ENCODE data around the gene PCDHA1.
"Not testable (repeated sequence)": the region's sequence is repeated elsewhere in the genome, so short reads cannot be mapped to it uniquely, and the experiment has no call there.

Gene PCDHA1

GRCh38 chr5:140796718-140797095 is 10.8 kb downstream of the PCDHA1 start:
- Mint-ChIP-seq H3K4me3 (no peak overlapping the region), H3K27me3 (ENCODE audit: low read depth, poor library complexity) (no peaks in the 10 kb centered on the region), H3K36me3 (ENCODE audit: low read depth) (peaks cover 67% of the 10 kb centered on the region), H3K27ac (no peak overlapping the region), H3K9me3 (peaks cover 84% of the 10 kb centered on the region), H3K4me1 (no peaks in the 10 kb centered on the region)
- no peak for DNase-seq
- TF ChIP-seq, protein P1, sequence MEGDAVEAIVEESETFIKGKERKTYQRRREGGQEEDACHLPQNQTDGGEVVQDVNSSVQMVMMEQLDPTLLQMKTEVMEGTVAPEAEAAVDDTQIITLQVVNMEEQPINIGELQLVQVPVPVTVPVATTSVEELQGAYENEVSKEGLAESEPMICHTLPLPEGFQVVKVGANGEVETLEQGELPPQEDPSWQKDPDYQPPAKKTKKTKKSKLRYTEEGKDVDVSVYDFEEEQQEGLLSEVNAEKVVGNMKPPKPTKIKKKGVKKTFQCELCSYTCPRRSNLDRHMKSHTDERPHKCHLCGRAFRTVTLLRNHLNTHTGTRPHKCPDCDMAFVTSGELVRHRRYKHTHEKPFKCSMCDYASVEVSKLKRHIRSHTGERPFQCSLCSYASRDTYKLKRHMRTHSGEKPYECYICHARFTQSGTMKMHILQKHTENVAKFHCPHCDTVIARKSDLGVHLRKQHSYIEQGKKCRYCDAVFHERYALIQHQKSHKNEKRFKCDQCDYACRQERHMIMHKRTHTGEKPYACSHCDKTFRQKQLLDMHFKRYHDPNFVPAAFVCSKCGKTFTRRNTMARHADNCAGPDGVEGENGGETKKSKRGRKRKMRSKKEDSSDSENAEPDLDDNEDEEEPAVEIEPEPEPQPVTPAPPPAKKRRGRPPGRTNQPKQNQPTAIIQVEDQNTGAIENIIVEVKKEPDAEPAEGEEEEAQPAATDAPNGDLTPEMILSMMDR (IDR thresholded peaks at IDR 0.05): no peak

DNA sequence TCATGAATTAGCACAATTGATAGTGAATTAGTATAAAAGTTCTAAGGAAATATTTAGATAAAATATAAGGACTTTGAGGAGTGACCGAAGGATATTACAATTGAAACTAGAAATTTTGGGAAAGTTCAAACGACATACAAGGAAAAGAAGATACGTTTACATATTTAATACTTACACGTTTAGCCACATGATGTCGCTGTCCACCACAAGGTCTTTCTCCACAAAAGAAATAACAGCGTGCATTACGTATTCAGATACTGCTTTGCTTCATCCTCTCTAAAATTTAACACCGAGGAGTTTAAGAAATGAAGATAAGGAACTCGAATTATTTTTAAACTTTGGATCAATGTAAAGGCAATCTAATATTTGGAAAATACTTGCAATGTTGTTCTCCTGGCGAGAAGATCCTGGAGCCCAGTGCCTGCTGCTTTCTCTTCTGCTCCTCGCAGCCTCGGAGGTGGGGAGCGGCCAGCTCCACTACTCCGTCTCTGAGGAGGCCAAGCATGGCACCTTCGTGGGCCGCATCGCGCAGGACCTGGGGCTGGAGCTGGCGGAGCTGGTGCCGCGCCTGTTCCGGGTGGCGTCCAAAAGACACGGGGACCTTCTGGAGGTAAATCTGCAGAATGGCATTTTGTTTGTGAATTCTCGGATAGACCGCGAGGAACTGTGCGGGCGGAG is 15.0 kb downstream of the PCDHA1 start, which contains the start of gene PCDHA3:
Gene PCDHA3 (plus strand): TSS at position 242 of the 678 bp plus-strand sequence.
- TF ChIP-seq, protein P1 (IDR thresholded peaks at IDR 0.05): no peak
- Mint-ChIP-seq H3K9me3 (peaks cover 83% of the 10 kb centered on the region), H3K27ac (no peak within 1 kb of the TSS), H3K27me3 (ENCODE audit: low read depth, poor library complexity) (no peaks in the 10 kb centered on the region), H3K4me1 (no peaks in the 10 kb centered on the region), H3K36me3 (ENCODE audit: low read depth) (peaks cover 77% of the 10 kb centered on the region), H3K4me3 (no peak within 1 kb of the TSS)
- DNase-seq: no peak

GRCh38 chr5:140801494-140801841 is 15.5 kb downstream of the PCDHA1 start:
- H3K27ac Mint-ChIP-seq: no peak overlapping the region
- no peak for DNase-seq
- TF ChIP-seq, protein P1 (IDR thresholded peaks at IDR 0.05): no peak

DNA sequence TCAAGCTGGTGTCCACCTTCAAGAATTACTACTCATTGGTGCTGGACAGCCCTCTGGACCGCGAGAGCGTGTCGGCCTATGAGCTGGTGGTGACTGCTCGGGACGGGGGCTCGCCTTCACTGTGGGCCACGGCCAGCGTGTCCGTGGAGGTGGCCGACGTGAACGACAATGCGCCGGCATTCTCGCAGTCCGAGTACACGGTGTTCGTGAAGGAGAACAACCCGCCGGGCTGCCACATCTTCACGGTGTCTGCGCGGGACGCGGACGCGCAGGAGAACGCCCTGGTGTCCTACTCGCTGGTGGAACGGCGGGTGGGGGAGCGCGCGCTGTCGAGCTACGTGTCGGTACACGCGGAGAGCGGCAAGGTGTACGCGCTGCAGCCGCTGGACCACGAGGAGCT is 16.4 kb downstream of the PCDHA1 start:
- H3K27ac Mint-ChIP-seq; H3K4me1 Mint-ChIP-seq; H3K4me3 Mint-ChIP-seq; DNase-seq; H3K27me3 Mint-ChIP-seq (ENCODE audit: low read depth, poor library complexity): not testable (repeated sequence)
- peaks cover 68% of the 10 kb centered on the region for H3K36me3 Mint-ChIP-seq (ENCODE audit: low read depth)
- H3K9me3 Mint-ChIP-seq: peaks cover 80% of the 10 kb centered on the region

More at GRCh38 chr5:140801494-140801841, 15.5 kb downstream of the PCDHA1 start:
- peaks cover 72% of the 10 kb centered on the region for H3K36me3 Mint-ChIP-seq (ENCODE audit: low read depth)
- no peak overlapping the region for H3K4me3 Mint-ChIP-seq
- H3K9me3 Mint-ChIP-seq: peaks cover 81% of the 10 kb centered on the region
- no peaks in the 10 kb centered on the region for H3K27me3 Mint-ChIP-seq (ENCODE audit: low read depth, poor library complexity)
- no peaks in the 10 kb centered on the region for H3K4me1 Mint-ChIP-seq

DNA sequence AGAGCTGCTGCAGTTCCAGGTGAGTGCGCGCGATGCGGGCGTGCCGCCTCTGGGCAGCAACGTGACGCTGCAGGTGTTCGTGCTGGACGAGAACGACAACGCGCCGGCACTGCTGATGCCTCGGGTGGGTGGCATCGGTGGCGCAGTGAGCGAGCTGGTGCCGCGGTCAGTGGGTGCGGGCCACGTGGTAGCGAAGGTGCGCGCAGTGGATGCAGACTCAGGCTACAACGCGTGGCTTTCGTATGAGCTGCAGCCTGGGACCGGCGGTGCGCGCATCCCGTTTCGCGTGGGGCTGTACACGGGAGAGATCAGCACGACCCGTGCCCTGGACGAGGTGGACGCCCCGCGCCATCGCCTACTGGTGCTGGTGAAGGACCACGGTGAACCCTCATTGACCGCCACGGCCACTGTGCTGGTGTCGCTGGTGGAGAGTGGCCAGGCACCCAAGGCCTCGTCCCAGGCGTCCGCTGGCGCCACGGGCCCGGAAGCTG is 16.9 kb downstream of the PCDHA1 start:
- H3K4me3 Mint-ChIP-seq: no peak overlapping the region
- H3K36me3 Mint-ChIP-seq (ENCODE audit: low read depth): peaks cover 70% of the 10 kb centered on the region
- H3K27ac Mint-ChIP-seq: no peak overlapping the region
- TF ChIP-seq, protein P1 (IDR thresholded peaks at IDR 0.05): no peak
- H3K27me3 Mint-ChIP-seq (ENCODE audit: low read depth, poor library complexity): no peaks in the 10 kb centered on the region
- H3K9me3 Mint-ChIP-seq: peaks cover 80% of the 10 kb centered on the region
- no peaks in the 10 kb centered on the region for H3K4me1 Mint-ChIP-seq
- DNase-seq: no peak

DNA sequence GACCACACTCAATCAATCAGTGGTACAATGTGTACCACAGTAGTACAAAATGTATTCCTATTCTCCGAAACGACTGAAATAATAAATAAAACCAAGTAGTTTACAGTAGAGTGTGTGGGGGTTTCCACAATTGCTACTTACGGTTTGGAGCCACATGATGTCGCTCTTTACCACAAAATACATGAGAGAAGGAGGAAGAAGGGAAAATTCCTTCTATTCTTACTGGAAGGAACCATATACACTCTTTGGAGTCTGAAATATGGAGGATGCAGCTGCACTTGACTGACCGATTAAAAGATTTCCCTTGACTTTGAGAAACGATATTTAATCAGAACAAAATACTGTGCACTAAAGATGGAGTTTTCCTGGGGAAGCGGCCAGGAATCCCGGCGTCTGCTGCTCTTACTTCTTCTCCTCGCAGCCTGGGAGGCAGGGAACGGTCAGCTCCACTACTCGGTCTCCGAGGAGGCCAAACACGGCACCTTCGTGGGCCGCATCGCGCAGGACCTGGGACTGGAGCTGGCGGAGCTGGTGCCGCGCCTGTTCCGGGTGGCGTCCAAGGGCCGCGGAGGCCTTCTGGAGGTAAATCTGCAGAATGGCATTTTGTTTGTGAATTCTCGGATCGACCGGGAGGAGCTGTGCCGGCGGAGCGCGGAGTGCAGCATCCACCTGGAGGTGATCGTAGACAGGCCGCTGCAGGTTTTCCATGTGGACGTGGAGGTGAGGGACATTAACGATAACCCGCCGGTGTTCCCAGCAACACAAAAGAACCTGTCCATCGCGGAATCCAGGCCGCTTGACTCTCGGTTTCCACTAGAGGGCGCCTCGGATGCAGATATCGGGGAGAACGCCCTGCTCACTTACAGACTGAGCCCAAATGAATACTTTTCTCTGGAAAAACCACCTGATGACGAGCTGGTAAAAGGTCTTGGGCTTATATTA is 21.2 kb downstream of the PCDHA1 start, which contains the start of gene PCDHA4:
Gene PCDHA4 (plus strand): TSS at position 235 of the 942 bp plus-strand sequence.
- H3K27me3 Mint-ChIP-seq (ENCODE audit: low read depth, poor library complexity): no peaks in the 10 kb centered on the region
- H3K4me3 Mint-ChIP-seq: peak within 1 kb of the TSS; percentile 93
- peaks cover 78% of the 10 kb centered on the region for H3K36me3 Mint-ChIP-seq (ENCODE audit: low read depth)
- peaks cover 87% of the 10 kb centered on the region for H3K9me3 Mint-ChIP-seq
- TF ChIP-seq, protein P1 (IDR thresholded peaks at IDR 0.05): peak; percentile 49
- H3K27ac Mint-ChIP-seq: no peak within 1 kb of the TSS
- peak; percentile 73 for DNase-seq
- no peaks in the 10 kb centered on the region for H3K4me1 Mint-ChIP-seq

DNA sequence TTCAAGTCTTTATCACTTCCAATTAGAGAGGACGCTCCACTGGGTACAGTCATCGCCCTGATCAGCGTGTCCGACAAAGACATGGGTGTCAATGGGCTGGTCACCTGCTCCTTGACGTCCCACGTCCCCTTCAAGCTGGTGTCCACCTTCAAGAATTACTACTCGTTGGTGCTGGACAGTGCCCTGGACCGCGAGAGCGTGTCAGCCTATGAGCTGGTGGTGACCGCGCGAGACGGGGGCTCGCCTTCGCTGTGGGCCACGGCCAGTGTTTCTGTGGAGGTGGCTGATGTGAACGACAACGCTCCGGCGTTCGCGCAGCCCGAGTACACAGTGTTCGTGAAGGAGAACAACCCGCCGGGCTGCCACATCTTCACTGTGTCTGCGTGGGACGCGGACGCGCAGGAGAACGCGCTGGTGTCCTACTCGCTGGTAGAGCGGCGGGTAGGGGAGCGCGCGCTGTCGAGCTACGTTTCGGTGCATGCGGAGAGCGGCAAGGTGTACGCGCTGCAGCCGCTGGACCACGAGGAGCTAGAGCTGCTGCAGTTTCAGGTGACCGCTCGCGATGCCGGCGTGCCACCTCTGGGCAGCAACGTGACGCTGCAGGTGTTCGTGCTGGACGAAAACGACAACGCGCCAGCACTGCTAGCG is 22.4 kb downstream of the PCDHA1 start:
- DNase-seq; H3K27me3 Mint-ChIP-seq (ENCODE audit: low read depth, poor library complexity); H3K27ac Mint-ChIP-seq; H3K4me1 Mint-ChIP-seq: not testable (repeated sequence)
- peak overlapping the region; percentile 93 for H3K4me3 Mint-ChIP-seq
- H3K9me3 Mint-ChIP-seq: peaks cover 88% of the 10 kb centered on the region
- H3K36me3 Mint-ChIP-seq (ENCODE audit: low read depth): peaks cover 83% of the 10 kb centered on the region
